B cell (primary cell): ENCODE measurements around the gene PTPRT. TPM values are rescaled to one million over a fixed set of nuclear protein-coding genes. Genes with fewer than 3 reads are reported as not detected.

Experiments used
- ATAC-seq: fragments of 200-7000 bp; cut with Tn5 transposase; one replicate; pipeline ENCODE4 v1.10.0; 2021; ENCODE audit warnings: low read depth, mild to moderate bottlenecking, moderate number of reproducible peaks, moderate library complexity
- CTCF ChIA-PET: fragments of 350-600 bp; sonication (Branson Sonifier 250); formaldehyde crosslinking; loops from one replicate; lab custom pipeline; 2021; ENCODE audit warnings: antibody characterized with exemption, inconsistent platforms; lab: Charles Lee
- POLR2A ChIA-PET: fragments of 350-600 bp; sonication (Branson Sonifier 250); formaldehyde crosslinking; loops from one replicate; lab custom pipeline; 2021; ENCODE audit warnings: antibody characterized with exemption; lab: Charles Lee
- DNase-seq: peaks from one replicate; pipeline ENCODE4 v3.0.0; 2013
- H2AFZ ChIP-seq: 2 replicates; pipeline ENCODE4 v1.6.1; 2012; ENCODE audit warnings: mild to moderate bottlenecking, low read depth, low read length; ENCODE audit not compliant: insufficient read depth, poor library complexity, severe bottlenecking
- H3K27ac ChIP-seq, 2 donors: 1 replicate in 1 of 2; 2 replicates in 1 of 2; pipeline ENCODE4 v1.5.1; 2012 to 2013; ENCODE audit warnings: low read length in 2 of 2, mild to moderate bottlenecking in 2 of 2, moderate library complexity in 1 of 2
- H3K27me3 ChIP-seq, 4 experiments: fragments of 200-600 bp in 1 of 4; sonication (generic) in 1 of 4; replicated peaks in 1 of 4; 1 replicate in 2 of 4; 2 replicates in 2 of 4; pipeline versions ENCODE4 v1.6.1 to v1.7.0; 2013 to 2016; ENCODE audit warnings: low read length in 3 of 4, mild to moderate bottlenecking in 2 of 4, mixed read lengths in 1 of 4, moderate library complexity in 1 of 4; ENCODE audit not compliant: insufficient read depth in 4 of 4, control insufficient read depth in 3 of 4; ENCODE audit errors: control extremely low read depth in 1 of 4
- H3K36me3 ChIP-seq, 2 experiments: replicated peaks in 1 of 2; 1 replicate in 1 of 2; 2 replicates in 1 of 2; pipeline versions ENCODE4 v1.6.1 to v1.7.1; 2013; ENCODE audit warnings: low read length in 1 of 2; ENCODE audit not compliant: insufficient read depth in 2 of 2, control insufficient read depth in 1 of 2; ENCODE audit errors: control extremely low read depth in 1 of 2, extremely low read depth in 1 of 2
- H3K4me1 ChIP-seq, 2 donors: fragments of 200-600 bp in 1 of 2; sonication (generic) in 1 of 2; 1 replicate in 1 of 2; 2 replicates in 1 of 2; pipeline versions ENCODE4 v1.5.1 to v1.6.1; 2013 to 2017; ENCODE audit warnings: low read length in 2 of 2; ENCODE audit not compliant: control insufficient read depth in 2 of 2, insufficient read depth in 2 of 2
- H3K4me2 ChIP-seq: replicated peaks from 2 replicates; pipeline ENCODE3; 2012; ENCODE audit warnings: mild to moderate bottlenecking, low read depth, low read length; ENCODE audit not compliant: poor library complexity, severe bottlenecking
- H3K4me3 ChIP-seq, 5 experiments: fragments of 200-600 bp in 1 of 5; sonication (generic) in 1 of 5; 1 replicate in 3 of 5; 2 replicates in 2 of 5; pipeline versions ENCODE4 v1.5.1 to v1.7.0; 2011 to 2016; ENCODE audit warnings: low read length in 4 of 5, mild to moderate bottlenecking in 4 of 5, low read depth in 2 of 5, control low read depth in 1 of 5, moderate library complexity in 1 of 5; ENCODE audit not compliant: insufficient read depth in 1 of 5; ENCODE audit errors: control extremely low read depth in 1 of 5, extremely low read depth in 1 of 5
- H3K79me2 ChIP-seq: fragments of 200-600 bp; sonication (generic); one replicate; pipeline ENCODE4 v1.6.0; 2016; ENCODE audit warnings: low read length; ENCODE audit not compliant: control insufficient read depth, insufficient read depth
- H3K9ac ChIP-seq: fragments of 200-600 bp; sonication (generic); 2 replicates; pipeline ENCODE4 v1.6.1; 2017; ENCODE audit warnings: mild to moderate bottlenecking, low read length, moderate library complexity
- H3K9me3 ChIP-seq, 3 donors: one replicate each; pipeline versions ENCODE4 v1.6.1 to v1.7.1; 2013; ENCODE audit warnings: low read length in 2 of 3; ENCODE audit not compliant: control insufficient read depth in 2 of 3, insufficient read depth in 1 of 3; ENCODE audit errors: control extremely low read depth in 1 of 3
- H4K20me1 ChIP-seq: 2 replicates; pipeline ENCODE4 v1.6.0; 2012; ENCODE audit warnings: mild to moderate bottlenecking, low read length; ENCODE audit not compliant: insufficient read depth, control insufficient read depth, poor library complexity, severe bottlenecking
- H3K27ac Mint-ChIP-seq: one replicate; pipeline ENCODE4 v1.8.0; 2021; ENCODE audit warnings: mixed read lengths
- H3K27me3 Mint-ChIP-seq: one replicate; pipeline ENCODE4 v1.8.0; 2021; ENCODE audit warnings: mixed read lengths
- H3K4me1 Mint-ChIP-seq: one replicate; pipeline ENCODE4 v1.8.0; 2021; ENCODE audit warnings: mixed read lengths
- H3K4me3 Mint-ChIP-seq: one replicate; pipeline ENCODE4 v1.8.0; 2021; ENCODE audit warnings: mixed read lengths
- H3K9me3 Mint-ChIP-seq: one replicate; pipeline ENCODE4 v1.8.0; 2022; ENCODE audit warnings: mixed read lengths; ENCODE audit not compliant: insufficient read depth
- CTCF ChIP-seq: fragments of 200-600 bp; IDR thresholded peaks from one replicate; pipeline ENCODE4 v1.8.0; 2022; ENCODE audit warnings: antibody characterized with exemption, mild to moderate bottlenecking
- EZH2 ChIP-seq: IDR thresholded peaks from 2 replicates; pipeline ENCODE4 v1.6.1; 2012; ENCODE audit warnings: borderline replicate concordance, low read depth, mild to moderate bottlenecking, moderate library complexity, low read length; ENCODE audit not compliant: insufficient read depth, poor library complexity, severe bottlenecking
- WGBS: methylation state at CpG from one replicate; pipeline ENCODE4 v1.1.5; 2013; ENCODE audit warnings: missing lambda C conversion rate; ENCODE audit not compliant: insufficient coverage; 5-methylcytosine and 5-hydroxymethylcytosine counted together
- intact Hi-C: fragments of 100-400 bp; cut with micrococcal nuclease; formaldehyde crosslinking; loops from one replicate; pipeline ENCODE4 v1.10.0; 2022
- polyA plus RNA-seq: library from polyadenylated mRNA; depleted of rRNA; stranded (reverse); fragments of >200 nt; gene quantifications from 2 replicates; pipeline ENCODE4 v1.2.3, GENCODE V29; 2012
- total RNA-seq, 2 donors: library from RNA; stranded (reverse); fragments of 120-200 nt in 1 of 2; gene quantifications; 1 replicate in 1 of 2; 2 replicates in 1 of 2; pipeline versions ENCODE4 v1.2.3 to v1.2.4, GENCODE V29; 2013 to 2022

The PTPRT gene
- total and polyA plus RNA-seq, 2 donors (not counting 1 experiment from before 2014, with no cell fraction given): not detected

GRCh38 chr20:43055181-43055884 is 134.4 kb downstream of the PTPRT start:
- intact Hi-C loops: no loop called here
- Histone ChIP-seq H2AFZ (no peak overlapping the region), H3K4me1 (no peaks in the 10 kb centered on the region)

More at GRCh38 chr20:43055181-43055884, 134.4 kb downstream of the PTPRT start:
- Mint-ChIP-seq H3K27me3 (no peaks in the 10 kb centered on the region), H3K9me3 (no peaks in the 10 kb centered on the region), H3K4me1 (no peaks in the 10 kb centered on the region), H3K27ac (no peak overlapping the region), H3K4me3 (no peak overlapping the region)
- WGBS: 23% methylated on average over 4 of the region's 5 CpGs
- Histone ChIP-seq H3K4me2 (no peak overlapping the region), H3K9ac (no peak overlapping the region), H3K36me3 (no peaks in the 10 kb centered on the region), H3K27me3 (no peaks in the 10 kb centered on the region), H3K4me3 (no peak overlapping the region), H3K79me2 (no peaks in the 10 kb centered on the region), H3K9me3 (no peaks in the 10 kb centered on the region), H4K20me1 (no peaks in the 10 kb centered on the region), H3K27ac (no peak overlapping the region)
- TF ChIP-seq CTCF (no peak), EZH2 (no peak)
- DNase-seq (no peak), ATAC-seq (no peak)
- POLR2A ChIA-PET: no interaction called here
- CTCF ChIA-PET: no interaction called here
